Astrocyte of the spinal cord (primary cell): ENCODE data around the gene DRAXIN.

ENCODE experiments used
- DNase-seq: peaks from one replicate; pipeline ENCODE4 v3.0.0; 2011; ENCODE audit warnings: low read depth, low spot score
- H3K4me3 ChIP-seq: 2 replicates; pipeline ENCODE4 v1.5.1; 2011; ENCODE audit warnings: low read depth, mild to moderate bottlenecking, low read length, moderate library complexity
- in situ Hi-C: cut with HindIII; loops from 2 replicates; pipeline ENCODE4 v1.10.0; 2017; ENCODE audit warnings: low sequenced_read_pairs
- TF ChIP-seq, protein P1 (sequence below): IDR thresholded peaks from 2 replicates; pipeline ENCODE4 v1.5.1; 2012; ENCODE audit warnings: low read depth, mild to moderate bottlenecking, low read length, inconsistent platforms

Gene DRAXIN

GRCh38 chr1:11682799-11683198 lies 8.7 kb upstream of the DRAXIN start:
- TF ChIP-seq, protein P1, sequence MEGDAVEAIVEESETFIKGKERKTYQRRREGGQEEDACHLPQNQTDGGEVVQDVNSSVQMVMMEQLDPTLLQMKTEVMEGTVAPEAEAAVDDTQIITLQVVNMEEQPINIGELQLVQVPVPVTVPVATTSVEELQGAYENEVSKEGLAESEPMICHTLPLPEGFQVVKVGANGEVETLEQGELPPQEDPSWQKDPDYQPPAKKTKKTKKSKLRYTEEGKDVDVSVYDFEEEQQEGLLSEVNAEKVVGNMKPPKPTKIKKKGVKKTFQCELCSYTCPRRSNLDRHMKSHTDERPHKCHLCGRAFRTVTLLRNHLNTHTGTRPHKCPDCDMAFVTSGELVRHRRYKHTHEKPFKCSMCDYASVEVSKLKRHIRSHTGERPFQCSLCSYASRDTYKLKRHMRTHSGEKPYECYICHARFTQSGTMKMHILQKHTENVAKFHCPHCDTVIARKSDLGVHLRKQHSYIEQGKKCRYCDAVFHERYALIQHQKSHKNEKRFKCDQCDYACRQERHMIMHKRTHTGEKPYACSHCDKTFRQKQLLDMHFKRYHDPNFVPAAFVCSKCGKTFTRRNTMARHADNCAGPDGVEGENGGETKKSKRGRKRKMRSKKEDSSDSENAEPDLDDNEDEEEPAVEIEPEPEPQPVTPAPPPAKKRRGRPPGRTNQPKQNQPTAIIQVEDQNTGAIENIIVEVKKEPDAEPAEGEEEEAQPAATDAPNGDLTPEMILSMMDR = no peak
- in situ Hi-C loops = no loop called here
- H3K4me3 ChIP-seq = no peak overlapping the region
- DNase-seq = peak; percentile 18

- in situ Hi-C loops = no loop called here
- no peak overlapping the region for H3K4me3 ChIP-seq
- no peak for DNase-seq
- TF ChIP-seq, protein P1 = no peak
These were observed 7.4 kb upstream of the DRAXIN start for GRCh38 chr1:11684070-11684469.

- TF ChIP-seq, protein P1 = no peak
- H3K4me3 ChIP-seq = no peak overlapping the region
- in situ Hi-C loops = no loop called here
- no peak for DNase-seq
These were observed 6.2 kb upstream of the DRAXIN start for GRCh38 chr1:11685210-11685752.

DNA sequence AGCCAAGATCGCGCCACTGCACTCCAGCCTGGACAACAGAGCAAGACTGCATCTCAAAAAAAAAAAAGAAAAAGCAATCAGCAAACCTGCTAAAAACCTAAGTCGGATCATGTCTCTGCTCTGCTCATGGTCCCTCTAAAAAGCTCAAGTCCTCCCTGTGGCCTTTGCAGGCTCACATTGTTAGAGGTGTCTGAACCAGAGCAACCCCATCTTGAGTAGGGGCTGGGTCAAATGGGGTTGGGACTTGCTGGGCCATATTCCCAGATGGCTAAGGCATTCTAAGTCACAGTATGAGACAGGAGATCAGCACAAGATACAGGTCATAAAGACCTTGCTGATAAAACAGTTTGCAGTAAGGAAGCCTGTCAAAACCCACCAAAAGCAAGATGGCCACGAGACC lies 3.0 kb upstream of the DRAXIN start:
- in situ Hi-C loops = no loop called here
- H3K4me3 ChIP-seq = no peak overlapping the region

GRCh38 chr1:11690397-11691301 lies 861 bp upstream of the DRAXIN start:
- DNase-seq = no peak
- TF ChIP-seq, protein P1 = no peak
- H3K4me3 ChIP-seq = no peak overlapping the region
- in situ Hi-C loops = no loop called here

More for the DNA sequence above, 3.0 kb upstream of the DRAXIN start:
- TF ChIP-seq, protein P1 = no peak
- no peak for DNase-seq

DNA sequence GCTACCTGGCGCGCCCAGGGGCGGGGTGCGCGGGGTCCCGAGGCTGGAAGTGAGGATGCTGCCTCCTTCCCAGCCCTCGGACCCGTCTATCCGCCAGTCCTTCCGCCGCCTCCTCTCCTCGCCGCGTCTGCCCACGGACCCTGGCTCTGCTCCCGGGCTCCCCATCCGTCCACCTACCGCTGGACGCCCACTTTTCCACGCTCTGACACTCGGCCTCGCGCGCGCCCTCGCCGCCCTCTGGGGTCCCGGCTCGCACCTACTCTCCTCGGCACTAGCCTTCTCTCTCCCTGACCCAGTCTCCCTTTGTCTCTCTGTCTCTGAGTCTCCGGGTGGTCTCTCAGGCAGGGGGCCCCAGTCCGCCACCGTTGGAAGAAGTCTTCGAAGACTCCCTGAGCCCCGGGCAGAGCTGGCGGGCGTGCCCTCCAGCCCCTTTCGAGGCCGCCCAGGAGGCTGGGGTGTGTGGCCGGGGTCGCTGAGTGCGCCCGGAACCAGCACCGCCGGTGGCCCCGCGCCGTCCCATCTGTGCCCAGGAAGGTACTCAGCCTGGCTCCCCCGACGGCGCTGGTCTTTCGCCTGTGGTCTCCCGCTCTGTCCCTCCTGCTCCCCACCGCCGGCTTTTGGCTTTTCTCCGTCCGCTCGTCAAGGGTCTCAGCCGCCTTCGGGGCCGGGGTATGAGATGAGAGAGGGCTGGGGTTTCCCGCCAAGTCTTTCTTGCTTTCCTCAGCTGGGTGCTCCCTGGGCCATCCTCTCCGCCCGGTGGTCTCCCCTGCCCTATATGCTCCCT lies 610 bp downstream of the DRAXIN start:
- in situ Hi-C loops = no loop called here
- H3K4me3 ChIP-seq = no peak overlapping the region
- TF ChIP-seq, protein P1 = no peak
- no peak for DNase-seq
